Measurements from ENCODE around the gene FLNC.

FLNC gene

DNA sequence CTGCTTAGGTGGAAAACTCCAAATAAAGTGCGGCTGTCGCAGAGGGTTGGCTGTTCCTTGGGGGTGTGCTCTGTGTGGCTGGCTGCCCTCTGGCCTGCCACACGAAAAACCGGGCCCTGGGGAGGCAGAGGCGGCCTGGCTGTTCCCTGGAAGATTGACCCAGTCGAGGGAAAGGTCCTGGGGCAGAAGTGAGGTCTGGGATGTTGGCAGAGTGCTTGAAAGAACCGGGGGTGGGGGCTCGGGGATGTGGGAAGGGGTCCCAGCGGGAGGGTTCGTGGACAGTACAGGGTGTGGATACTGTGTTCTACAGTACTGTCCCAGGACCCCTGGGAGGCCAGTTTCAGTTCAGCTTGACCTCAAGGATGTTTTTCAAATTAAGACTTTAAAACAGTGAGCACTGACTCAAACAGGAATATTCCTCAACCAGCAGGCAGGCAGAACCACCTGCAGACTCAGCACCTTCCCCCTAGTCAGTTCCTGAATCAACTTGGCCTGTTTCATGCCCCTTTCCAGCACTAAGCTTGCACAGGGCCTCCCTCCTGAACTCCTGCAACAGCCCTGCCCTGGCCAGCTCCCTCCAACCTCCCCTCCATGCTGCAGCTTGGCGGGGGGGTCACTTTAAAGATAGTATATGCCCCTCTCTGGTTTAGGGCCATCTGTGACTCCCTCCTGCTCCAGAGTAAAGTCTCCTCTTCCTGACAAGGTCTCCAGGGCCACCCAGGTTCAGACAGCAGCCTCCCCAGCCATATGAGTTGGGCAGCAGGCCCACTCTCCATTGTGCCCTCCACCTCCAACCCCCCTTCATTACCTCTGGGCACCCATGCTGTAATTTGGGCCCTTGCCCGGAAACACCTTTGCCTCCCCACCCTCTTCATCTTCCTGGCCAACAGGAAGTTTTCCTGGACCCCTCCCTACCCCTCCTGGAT lies 29.3 kb downstream of the FLNC start:
- TF ChIP-seq, protein P1, sequence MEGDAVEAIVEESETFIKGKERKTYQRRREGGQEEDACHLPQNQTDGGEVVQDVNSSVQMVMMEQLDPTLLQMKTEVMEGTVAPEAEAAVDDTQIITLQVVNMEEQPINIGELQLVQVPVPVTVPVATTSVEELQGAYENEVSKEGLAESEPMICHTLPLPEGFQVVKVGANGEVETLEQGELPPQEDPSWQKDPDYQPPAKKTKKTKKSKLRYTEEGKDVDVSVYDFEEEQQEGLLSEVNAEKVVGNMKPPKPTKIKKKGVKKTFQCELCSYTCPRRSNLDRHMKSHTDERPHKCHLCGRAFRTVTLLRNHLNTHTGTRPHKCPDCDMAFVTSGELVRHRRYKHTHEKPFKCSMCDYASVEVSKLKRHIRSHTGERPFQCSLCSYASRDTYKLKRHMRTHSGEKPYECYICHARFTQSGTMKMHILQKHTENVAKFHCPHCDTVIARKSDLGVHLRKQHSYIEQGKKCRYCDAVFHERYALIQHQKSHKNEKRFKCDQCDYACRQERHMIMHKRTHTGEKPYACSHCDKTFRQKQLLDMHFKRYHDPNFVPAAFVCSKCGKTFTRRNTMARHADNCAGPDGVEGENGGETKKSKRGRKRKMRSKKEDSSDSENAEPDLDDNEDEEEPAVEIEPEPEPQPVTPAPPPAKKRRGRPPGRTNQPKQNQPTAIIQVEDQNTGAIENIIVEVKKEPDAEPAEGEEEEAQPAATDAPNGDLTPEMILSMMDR (IDR thresholded peaks at IDR 0.05; ENCODE audit: control extremely low read depth, extremely low read depth, low read depth, missing control alignments) = no peak
- no peak for DNase-seq (ENCODE audit: extremely low spot score)
- POLR2A ChIA-PET = no interaction called here
- CTCF ChIA-PET = interaction anchor here (0.7 to 4.5 kb wide), 6 partner anchors 12 to 359 kb away, joined by 3 to 20 read pairs (median 4); no protein-coding TSS in a partner anchor

DNA sequence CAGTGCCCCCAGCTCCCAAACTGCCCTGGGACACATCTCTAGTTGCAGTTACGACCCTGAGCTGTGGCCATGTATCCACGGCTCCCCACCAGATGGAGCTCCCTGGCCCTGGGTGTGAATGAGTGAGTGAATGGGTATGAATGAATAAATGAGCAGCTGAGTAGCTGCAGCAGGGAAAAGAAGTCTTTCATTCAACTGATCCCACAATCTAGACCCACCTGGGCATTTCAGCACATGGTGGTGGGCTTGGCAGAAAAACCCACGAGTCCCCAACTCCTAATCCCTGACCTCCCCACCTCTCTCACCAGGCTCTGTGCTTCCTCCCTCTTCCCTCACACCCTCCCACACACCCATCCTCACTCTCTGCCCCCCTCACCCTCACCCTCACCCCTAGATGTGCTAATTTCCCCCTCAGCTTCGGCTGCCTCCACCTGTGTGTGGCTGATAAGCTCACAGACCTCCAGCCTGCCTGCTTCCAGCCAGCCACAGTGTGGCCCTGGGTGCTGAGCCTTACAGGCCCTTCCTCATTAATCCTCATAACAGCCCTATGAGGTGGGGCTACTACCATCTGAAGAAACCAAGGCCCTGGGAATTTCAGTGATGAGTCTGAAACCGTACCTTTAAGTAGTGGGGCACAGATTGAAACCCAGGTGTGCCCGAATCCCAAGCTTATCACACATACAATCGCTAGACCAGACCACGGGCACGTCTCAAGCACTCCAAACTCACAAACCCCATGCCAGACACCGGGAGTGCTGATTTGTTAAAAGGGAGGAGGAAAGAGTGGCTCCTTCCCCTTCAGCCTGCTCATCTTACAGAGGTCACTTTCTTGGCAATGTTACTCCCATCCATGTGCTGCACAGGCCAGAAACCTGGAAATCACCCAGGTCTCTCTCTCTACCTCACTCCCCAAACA lies 30.2 kb downstream of the FLNC start:
- ChIA-PET POLR2A (no interaction called here), CTCF (interaction anchor here (0.7 to 4.5 kb wide), 7 partner anchors 11 to 358 kb away, joined by 3 to 20 read pairs (median 3); no protein-coding TSS in a partner anchor)
- TF ChIP-seq, protein P1 (IDR thresholded peaks at IDR 0.05; ENCODE audit: control extremely low read depth, extremely low read depth, low read depth, missing control alignments) = no peak
- no peak for DNase-seq (ENCODE audit: extremely low spot score)

DNA sequence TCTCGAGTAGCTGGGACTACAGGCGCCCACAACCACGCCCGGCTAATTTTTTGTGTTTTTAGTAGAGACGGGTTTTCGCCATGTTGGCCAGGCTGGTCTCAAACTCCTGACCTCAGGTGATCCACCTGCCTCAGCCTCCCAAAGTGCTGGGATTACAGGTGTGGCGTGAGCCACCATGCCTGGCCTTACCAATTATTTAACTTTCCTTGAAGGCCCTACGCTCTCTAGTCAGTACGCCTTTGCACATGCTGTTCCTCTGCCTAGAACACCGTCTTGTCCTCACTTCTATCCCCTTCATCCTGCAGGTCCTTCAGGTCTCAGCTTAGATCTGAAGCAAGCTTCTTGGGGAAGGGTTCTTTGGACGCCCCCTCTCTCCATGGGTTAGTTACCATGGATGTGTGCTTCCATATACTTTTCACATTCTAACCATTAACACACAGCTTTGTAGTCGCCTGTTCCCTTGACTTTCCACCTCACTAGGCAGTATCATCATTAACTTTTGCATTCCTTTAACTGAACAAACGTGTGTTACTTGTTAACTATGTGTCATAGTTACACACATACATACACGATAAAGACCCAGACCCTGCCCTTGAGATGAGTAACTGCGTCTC lies 31.9 kb downstream of the FLNC start:
- TF ChIP-seq, protein P1 (IDR thresholded peaks at IDR 0.05; ENCODE audit: control extremely low read depth, extremely low read depth, low read depth, missing control alignments) = no peak
- POLR2A ChIA-PET = interaction anchor here (0.7 kb wide), 1 partner anchor 22 kb away, joined by 4 read pairs; no protein-coding TSS in a partner anchor
- no peak for DNase-seq (ENCODE audit: extremely low spot score)
- CTCF ChIA-PET = interaction anchor here (0.7 to 4.5 kb wide), 17 partner anchors 10 to 357 kb away, joined by 3 to 24 read pairs (median 7); no protein-coding TSS in a partner anchor

DNA sequence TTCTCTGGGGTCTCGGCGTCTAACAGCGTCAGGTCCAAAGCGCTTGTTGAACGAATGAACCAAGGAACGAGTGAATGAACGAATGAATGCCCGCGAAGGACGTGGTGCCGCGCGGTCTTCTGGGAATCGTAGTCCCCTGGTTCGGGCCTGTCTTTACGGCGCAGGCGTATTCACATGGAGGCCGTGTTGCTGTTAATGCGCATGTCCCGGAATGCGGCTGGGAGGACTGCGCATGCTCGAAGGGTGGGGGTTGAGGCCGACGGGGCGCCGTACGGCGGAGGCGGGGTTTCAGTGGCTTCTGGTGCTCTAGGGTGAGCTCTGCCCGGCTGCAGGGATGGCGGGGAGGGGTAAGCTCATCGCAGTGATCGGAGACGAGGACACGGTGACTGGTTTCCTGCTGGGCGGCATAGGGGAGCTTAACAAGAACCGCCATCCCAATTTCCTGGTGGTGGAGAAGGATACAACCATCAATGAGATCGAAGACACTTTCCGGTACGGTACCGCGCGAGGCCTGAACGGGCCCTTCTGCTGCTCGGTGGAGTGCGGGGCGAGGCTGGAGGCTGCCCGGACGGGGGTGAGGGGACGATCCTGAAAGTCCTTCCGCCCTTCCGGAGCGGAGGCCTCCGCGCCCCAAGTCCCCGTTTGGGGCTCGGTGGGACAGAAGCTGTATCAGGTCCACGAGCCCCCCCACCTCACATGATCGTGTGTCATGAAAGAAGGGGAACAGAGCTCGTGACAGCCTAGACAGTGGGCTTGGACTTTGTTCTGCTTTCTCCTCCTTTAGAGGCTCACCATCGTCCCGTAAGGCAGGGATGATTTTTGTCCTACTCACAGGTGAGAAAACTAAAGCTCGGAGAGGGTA lies 32.6 kb downstream of the FLNC start, which contains the start of gene ATP6V1F:
TSS of gene ATP6V1F (plus strand) at position 286 of the 862 bp plus-strand sequence. CDS start at position 335, 49 bp downstream.
- peak; percentile 99 for DNase-seq (ENCODE audit: extremely low spot score)
- ChIA-PET POLR2A (interaction anchor here (0.7 kb wide), 1 partner anchor 21 kb away, joined by 4 read pairs; no protein-coding TSS in a partner anchor), CTCF (interaction anchor here (0.6 to 4.5 kb wide), 21 partner anchors 9 to 436 kb away, joined by 3 to 24 read pairs (median 6); no protein-coding TSS in a partner anchor)
- TF ChIP-seq, protein P1 (IDR thresholded peaks at IDR 0.05; ENCODE audit: control extremely low read depth, extremely low read depth, low read depth, missing control alignments) = no peak

DNA sequence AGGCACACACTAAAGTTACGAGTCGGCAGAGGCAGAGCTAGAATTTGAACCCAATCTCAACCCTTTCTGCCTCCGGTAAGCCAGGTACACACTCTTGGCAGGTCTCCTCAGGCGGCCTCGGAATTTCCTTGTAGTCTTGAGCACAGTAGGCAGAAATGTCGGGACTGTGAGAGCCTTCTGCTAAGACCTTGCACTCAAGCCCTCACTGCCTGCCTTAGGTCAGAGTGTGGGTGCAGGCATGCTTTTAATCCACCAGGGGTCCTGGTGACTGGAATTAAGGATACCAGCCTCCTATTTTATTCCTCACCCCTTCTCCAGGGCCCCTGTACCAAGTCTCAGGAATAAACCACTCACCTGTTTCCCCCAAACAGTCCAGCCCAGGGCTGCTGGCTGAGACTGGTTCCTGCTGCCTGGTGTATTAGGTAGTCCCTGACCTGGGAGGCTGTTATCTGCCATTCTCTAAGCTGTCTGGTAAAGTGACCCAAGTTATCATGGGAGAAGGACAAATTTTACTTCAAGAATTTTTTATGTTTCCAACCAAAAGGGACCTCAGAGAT lies 33.3 kb downstream of the FLNC start:
- DNase-seq (ENCODE audit: extremely low spot score) = peak; percentile 68
- TF ChIP-seq, protein P1 (IDR thresholded peaks at IDR 0.05; ENCODE audit: control extremely low read depth, extremely low read depth, low read depth, missing control alignments) = peak; percentile 63
- ChIA-PET CTCF (interaction anchor here (0.6 to 3.8 kb wide), 19 partner anchors 8 to 437 kb away, joined by 3 to 24 read pairs (median 6); no protein-coding TSS in a partner anchor), POLR2A (no interaction called here)

All from GM10248 (cell line).